ENCODE data around the gene MSL1.

Gene MSL1

GRCh38 chr17:40171750-40172149, 50.0 kb downstream of the MSL1 start:
- DNase-seq: no peak

DNA sequence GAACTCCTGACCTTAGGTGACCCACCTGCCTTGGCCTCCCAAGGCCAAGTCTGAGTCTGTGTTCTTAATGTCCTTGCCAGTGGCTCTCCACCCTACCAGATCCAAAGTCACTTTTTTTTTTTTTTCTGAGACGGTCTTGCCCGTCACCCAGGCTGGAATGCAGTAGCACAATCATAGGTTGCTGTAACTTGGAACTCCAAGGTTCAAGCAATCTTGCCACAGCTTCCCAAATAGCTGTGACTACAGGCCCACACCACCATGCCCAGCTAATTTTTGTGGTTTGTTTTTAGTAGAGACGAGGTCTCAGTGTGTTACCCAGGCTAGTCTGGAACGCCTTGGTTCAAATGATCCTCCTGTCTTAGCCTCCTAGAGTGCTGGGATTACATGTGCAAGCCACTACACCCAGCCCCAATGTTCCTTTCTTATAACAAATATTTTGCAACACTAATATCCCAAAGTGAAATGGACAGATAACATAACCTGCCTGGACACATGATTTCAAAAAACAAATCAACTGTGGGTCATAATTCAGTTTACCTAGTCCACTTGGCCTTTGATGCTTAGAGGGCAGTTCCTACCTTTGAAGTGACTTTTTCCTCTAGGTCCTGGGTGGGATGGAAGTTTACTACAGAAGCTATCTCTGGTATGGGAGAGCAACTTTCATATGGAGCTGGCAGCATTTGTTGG, 51.5 kb downstream of the MSL1 start:
- DNase-seq: no peak

DNA sequence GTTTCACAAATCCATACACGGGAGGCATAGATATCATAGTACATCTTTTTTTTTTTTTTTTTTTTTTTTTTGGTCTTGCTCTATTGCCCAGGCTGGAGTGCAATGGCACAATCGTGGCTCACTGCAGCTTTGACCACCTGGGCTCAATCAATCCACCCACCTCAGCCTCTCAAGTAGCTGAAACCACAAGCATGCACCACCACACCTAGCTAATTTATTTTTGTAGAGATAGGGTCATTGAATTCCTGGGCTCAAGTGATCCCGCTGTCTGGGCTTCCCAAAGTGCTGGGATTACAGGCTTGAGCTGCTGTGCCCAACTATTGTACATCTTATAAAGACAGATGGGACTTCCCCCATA, 52.0 kb downstream of the MSL1 start:
- no peak for DNase-seq

DNA sequence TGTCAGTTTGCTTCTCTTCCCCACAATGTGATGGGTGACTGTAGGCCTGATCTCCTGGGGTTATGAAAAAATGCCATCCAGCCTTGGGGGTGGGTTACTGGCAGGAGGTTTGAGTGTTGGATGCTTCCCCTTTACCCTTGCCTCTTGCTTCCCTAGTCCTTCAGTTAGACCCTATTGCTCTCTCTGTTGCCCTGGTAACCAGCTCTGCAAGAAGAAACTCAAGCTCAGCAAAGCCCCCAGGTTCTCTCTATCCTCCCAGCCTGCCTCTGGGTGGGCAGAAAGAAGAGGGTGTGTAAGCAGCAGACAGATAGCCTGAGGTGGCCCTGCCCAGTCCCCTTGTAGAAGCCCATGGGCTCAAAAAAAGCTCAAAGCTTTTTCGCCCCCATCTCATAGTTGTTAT, 52.7 kb downstream of the MSL1 start:
- DNase-seq: no peak

GRCh38 chr17:40175928-40176753, 54.4 kb downstream of the MSL1 start:
- peak in 2 of 58 donors; percentile 8 to 17 for DNase-seq

DNA sequence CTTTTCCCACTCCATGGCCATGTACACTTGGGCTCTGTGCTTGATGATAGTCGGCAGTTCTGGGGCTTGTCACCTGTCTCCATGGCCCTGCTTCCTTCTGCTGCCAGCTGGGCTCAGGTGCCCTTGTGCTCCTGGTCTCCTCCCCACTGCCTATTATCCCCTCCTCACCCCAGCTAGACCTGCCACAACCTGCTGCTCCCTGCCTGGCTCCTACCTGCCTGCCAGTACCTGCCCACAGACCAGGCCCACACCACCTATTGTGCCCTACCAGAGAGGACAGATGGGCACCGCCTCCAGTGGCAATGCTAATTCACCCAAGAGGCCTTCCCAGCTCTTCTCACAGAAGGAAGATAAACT, 55.0 kb downstream of the MSL1 start:
- DNase-seq: no peak

- DNase-seq: peak in 46 of 58 donors; percentile 13 to 82 (median 46)
Measured at GRCh38 chr17:40177275-40177874, 55.6 kb downstream of the MSL1 start, which contains the start of gene RAPGEFL1. RAPGEFL1 (plus strand) TSS chr17:40177470; CDS start chr17:40177862, 392 bp downstream.

DNA sequence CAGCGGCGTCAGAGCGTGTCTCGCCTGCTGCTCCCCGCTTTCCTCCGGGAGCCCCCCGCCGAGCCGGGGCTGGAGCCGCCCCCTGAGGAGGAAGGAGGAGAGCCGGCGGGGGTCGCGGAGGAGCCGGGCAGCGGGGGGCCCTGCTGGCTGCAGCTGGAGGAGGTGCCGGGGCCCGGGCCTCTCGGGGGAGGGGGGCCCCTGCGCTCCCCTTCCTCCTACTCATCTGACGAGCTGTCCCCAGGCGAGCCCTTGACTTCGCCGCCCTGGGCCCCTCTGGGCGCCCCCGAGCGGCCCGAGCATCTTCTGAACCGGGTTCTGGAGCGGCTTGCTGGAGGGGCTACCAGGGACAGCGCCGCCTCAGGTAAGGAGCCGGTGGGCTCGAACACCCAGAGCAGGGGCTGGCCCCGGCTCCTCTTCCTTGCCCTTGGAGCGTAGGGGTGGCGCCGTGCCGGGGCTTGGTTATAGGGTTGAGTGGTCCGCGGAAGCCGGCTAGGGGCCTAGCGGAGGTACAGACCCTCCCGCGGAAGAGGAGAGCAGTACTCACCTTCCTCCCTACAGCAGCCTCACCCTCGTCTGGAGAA, 56.3 kb downstream of the MSL1 start:
- peak in 1 of 58 donors; percentile 17 for DNase-seq

- DNase-seq: no peak
Measured at GRCh38 chr17:40178660-40179059, 56.9 kb downstream of the MSL1 start.

DNA sequence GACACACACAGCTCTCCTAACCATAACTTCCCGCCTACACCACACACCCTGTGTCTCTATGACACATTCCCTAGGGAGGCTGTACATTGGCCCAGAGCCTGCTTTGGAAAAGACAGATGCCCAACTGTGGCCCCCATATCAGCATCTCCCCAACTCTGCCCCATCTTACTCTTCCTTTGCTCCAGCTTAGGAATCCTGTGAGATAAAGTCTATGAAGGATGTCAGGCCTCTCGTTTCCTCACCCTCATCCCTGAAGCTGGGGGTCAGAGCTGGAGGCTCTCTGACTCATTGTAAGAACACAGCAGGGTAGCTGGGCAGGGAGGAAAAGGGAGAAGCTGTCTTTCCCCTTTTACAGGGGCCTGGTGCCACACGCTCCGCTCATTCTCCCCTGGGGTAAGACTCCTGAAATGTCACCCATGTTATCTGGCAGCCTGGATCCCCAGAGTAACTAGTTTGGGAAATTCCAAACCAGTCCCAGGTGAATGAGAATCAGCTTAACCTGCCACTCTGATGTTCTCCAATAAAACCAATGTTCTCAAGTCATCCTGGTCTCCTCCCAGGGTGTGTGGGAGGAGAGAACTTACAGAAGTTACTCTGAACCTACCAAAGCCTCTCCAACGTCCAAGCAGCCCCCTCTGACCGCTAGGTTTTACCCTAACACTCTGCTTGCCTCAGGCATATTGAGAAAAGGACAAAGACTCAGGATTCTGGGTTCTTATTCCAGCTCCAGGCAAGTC, 58.3 kb downstream of the MSL1 start:
- DNase-seq: no peak

DNA sequence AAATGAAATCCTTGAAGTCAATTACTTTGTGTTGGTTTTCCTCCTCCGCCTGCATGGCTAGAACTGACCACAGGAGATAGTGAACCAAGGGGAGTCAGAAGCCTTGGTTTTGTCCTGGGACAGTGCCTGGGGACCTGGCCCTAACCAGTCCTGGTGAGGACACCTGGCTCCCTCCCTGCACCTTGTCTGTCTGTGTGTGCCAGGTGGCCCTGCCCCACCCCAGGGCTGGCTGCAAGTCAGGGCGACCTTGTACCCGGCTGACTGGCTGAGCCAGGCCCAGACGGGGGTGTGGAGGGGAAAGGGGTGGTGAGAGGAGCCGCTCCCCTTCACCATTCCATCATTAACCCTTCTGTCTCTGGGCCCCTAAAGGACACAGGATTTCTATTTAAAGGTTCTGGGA, 58.9 kb downstream of the MSL1 start:
- DNase-seq: no peak

DNA sequence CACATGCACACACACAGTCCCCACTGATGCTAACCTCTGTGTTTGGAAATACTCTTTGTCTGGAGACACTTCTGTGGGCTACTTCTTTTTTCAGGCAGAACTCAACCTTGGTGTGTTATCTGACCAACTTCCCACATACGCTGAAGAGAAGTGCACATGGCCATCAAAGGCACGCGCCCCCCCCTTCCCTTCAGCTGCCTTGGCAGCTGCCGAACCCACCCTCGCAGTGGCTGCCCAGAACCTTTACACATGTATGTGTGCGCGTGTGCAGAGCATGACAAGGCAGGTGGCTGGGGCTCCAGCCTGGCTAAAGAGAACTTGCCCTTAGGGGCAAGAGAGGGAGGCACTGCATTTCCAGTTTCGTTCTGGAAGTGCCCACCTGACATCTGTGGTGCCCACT, 59.4 kb downstream of the MSL1 start:
- DNase-seq: no peak

DNA sequence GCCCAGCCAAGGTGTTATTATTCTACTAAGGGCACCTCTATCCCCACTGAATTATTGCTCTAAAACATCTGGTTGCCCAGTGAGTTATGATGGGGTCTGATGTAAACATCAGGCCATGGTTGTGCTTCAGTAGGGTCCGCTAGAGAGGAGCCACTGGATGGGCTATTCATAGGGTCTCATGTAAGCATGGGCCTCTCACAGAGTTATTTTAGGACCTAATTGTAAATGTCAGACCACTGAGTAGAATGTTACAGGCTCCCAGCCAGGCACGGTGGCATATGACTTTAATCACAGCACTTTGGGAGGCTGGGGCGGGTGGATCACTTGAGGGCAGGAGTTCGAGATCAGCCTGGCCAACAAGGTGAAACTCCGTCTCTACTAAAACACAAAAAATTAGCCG, 60.8 kb downstream of the MSL1 start:
- no peak for DNase-seq

Data from anterior cingulate cortex (tissue), 58 donors.